Smooth muscle cell (in vitro differentiated cells): ENCODE data around the gene NPDC1. TPM values are rescaled to one million over a fixed set of nuclear protein-coding genes. Genes with fewer than 3 reads are reported as not detected.
"Not testable (repeated sequence)": the region's sequence is repeated elsewhere in the genome, so short reads cannot be mapped to it uniquely, and the experiment has no call there.

Experiments used
- DNase-seq: peaks from one replicate; lab custom pipeline; 2025; ENCODE audit not compliant: unreplicated experiment; lab: John Stamatoyannopoulos, UW
- H2AFZ ChIP-seq: fragments of 200-600 bp; sonication (generic); 2 replicates; pipeline ENCODE4 v1.6.0; 2016; ENCODE audit warnings: antibody characterized with exemption, low read depth, mild to moderate bottlenecking
- H3F3A ChIP-seq: fragments of 200-600 bp; sonication (generic); 2 replicates; pipeline ENCODE4 v1.6.0; 2017; ENCODE audit warnings: antibody characterized with exemption, low read depth
- H3K27ac ChIP-seq: fragments of 200-600 bp; sonication (generic); 2 replicates; pipeline ENCODE4 v1.5.1; 2016; ENCODE audit warnings: low read depth, mild to moderate bottlenecking
- H3K27me3 ChIP-seq: fragments of 200-600 bp; sonication (generic); 2 replicates; pipeline ENCODE4 v1.6.1; 2016; ENCODE audit warnings: low read depth, mild to moderate bottlenecking
- H3K36me3 ChIP-seq: fragments of 200-600 bp; sonication (generic); 2 replicates; pipeline ENCODE4 v1.5.1; 2016; ENCODE audit warnings: low read depth
- H3K4me1 ChIP-seq: fragments of 200-600 bp; sonication (generic); 2 replicates; pipeline ENCODE4 v1.5.1; 2016; ENCODE audit warnings: low read depth
- H3K4me2 ChIP-seq: fragments of 200-600 bp; sonication (generic); 2 replicates; pipeline ENCODE4 v1.6.0; 2016; ENCODE audit warnings: mild to moderate bottlenecking
- H3K4me3 ChIP-seq: fragments of 200-600 bp; sonication (generic); 2 replicates; pipeline ENCODE4 v1.5.1; 2016; ENCODE audit warnings: mild to moderate bottlenecking
- H3K79me2 ChIP-seq: fragments of 200-600 bp; sonication (generic); 2 replicates; pipeline ENCODE4 v1.6.0; 2016; ENCODE audit warnings: low read depth, mild to moderate bottlenecking
- H3K9ac ChIP-seq: fragments of 200-600 bp; sonication (generic); 2 replicates; pipeline ENCODE4 v1.6.0; 2016; ENCODE audit warnings: low read depth
- H3K9me3 ChIP-seq: fragments of 200-600 bp; sonication (generic); replicated peaks from 2 replicates; pipeline ENCODE4 v1.5.1; 2016; ENCODE audit warnings: low read depth
- H4K20me1 ChIP-seq: fragments of 200-600 bp; sonication (generic); 2 replicates; pipeline ENCODE4 v1.6.0; 2016; ENCODE audit warnings: low read depth
- WGBS: methylation state at CpG from one replicate; pipeline ENCODE4 v1.1.7; 2016; ENCODE audit warnings: low lambda C conversion rate; 5-methylcytosine and 5-hydroxymethylcytosine counted together
- polyA plus RNA-seq: library from polyadenylated mRNA; unstranded; fragments of >200 nt; fragmentation: Nextera tagmentation; extraction: Ambion mirVana; gene quantifications from 2 replicates; pipeline ENCODE4 v1.2.1, GENCODE V29; 2016
- total RNA-seq: library from RNA; depleted of rRNA; stranded (reverse); fragments of >200 nt; gene quantifications from 2 replicates; pipeline ENCODE4 v1.2.3, GENCODE V29; 2014
- TF ChIP-seq, protein P1 (sequence below): fragments of 200-600 bp; sonication (generic); IDR thresholded peaks from 2 replicates; pipeline ENCODE4 v1.5.1; 2017; ENCODE audit warnings: borderline replicate concordance, mild to moderate bottlenecking, antibody characterized with exemption; ENCODE audit not compliant: insufficient read depth, poor library complexity, severe bottlenecking

The NPDC1 gene
- total and polyA plus RNA-seq, 2 experiments from 2014 or later, result 9.9 to 19.3 TPM

DNA sequence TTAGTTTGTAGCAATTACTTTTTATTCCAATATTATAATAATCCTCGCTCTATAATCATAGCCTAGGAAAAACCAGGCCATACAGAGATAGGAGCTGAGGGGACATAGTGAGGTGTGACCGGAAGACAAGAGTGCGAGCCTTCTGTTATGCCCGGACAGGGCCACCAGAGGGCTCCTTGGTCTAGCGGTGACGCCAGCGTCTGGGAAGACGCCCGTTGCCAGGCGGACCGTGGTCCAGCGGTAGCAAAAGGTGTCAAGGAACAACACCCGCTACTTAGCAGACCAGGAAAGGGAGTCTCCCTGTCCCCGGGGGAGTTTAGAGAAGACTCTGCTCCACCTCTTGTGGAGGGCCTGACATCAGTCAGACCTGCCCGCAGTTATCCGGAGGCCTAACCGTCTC, 41.7 kb downstream of the NPDC1 start:
- TF ChIP-seq, protein P1, sequence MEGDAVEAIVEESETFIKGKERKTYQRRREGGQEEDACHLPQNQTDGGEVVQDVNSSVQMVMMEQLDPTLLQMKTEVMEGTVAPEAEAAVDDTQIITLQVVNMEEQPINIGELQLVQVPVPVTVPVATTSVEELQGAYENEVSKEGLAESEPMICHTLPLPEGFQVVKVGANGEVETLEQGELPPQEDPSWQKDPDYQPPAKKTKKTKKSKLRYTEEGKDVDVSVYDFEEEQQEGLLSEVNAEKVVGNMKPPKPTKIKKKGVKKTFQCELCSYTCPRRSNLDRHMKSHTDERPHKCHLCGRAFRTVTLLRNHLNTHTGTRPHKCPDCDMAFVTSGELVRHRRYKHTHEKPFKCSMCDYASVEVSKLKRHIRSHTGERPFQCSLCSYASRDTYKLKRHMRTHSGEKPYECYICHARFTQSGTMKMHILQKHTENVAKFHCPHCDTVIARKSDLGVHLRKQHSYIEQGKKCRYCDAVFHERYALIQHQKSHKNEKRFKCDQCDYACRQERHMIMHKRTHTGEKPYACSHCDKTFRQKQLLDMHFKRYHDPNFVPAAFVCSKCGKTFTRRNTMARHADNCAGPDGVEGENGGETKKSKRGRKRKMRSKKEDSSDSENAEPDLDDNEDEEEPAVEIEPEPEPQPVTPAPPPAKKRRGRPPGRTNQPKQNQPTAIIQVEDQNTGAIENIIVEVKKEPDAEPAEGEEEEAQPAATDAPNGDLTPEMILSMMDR, result peak; percentile 30
- 53% methylated on average over 17 of the region's 17 CpGs for WGBS
- H4K20me1 ChIP-seq, H3K9me3 ChIP-seq, H3K36me3 ChIP-seq, H3K4me3 ChIP-seq, H3K27ac ChIP-seq, H2AFZ ChIP-seq, H3K4me2 ChIP-seq, H3K4me1 ChIP-seq, H3F3A ChIP-seq, H3K9ac ChIP-seq, DNase-seq, H3K27me3 ChIP-seq, H3K79me2 ChIP-seq: not testable (repeated sequence)

DNA sequence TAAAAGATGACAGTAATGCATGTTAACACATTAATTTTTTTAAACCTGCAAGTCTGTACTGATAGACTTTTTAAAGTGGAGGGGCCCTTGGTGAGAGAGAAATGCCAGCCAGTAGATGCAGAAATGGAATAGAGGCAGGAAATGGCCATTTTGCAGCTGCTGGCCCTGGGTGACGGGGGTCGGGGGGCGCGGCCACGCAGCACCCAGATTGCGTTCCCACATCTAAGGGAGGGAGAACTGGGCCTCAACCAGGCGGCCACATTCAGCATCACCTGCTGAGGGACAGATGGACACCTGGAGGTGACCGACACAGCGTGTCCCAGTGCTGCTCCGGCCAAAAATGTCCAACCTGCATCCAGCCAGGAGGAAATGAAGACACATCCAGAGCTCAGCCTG, 43.3 kb downstream of the NPDC1 start:
- no peak overlapping the region for H3K4me3 ChIP-seq
- H3K79me2 ChIP-seq, result no peaks in the 10 kb centered on the region
- H2AFZ ChIP-seq, result no peak overlapping the region
- no peak for DNase-seq
- H4K20me1 ChIP-seq, result no peaks in the 10 kb centered on the region
- no peaks in the 10 kb centered on the region for H3K9me3 ChIP-seq
- H3F3A ChIP-seq, result no peaks in the 10 kb centered on the region
- H3K9ac ChIP-seq, result no peak overlapping the region
- H3K27me3 ChIP-seq, result no peaks in the 10 kb centered on the region
- no peak overlapping the region for H3K27ac ChIP-seq
- H3K4me1 ChIP-seq, result no peaks in the 10 kb centered on the region
- TF ChIP-seq, protein P1, result no peak
- H3K4me2 ChIP-seq, result no peak overlapping the region
- no peaks in the 10 kb centered on the region for H3K36me3 ChIP-seq
- WGBS, result 96% methylated on average over 10 of the region's 10 CpGs

DNA sequence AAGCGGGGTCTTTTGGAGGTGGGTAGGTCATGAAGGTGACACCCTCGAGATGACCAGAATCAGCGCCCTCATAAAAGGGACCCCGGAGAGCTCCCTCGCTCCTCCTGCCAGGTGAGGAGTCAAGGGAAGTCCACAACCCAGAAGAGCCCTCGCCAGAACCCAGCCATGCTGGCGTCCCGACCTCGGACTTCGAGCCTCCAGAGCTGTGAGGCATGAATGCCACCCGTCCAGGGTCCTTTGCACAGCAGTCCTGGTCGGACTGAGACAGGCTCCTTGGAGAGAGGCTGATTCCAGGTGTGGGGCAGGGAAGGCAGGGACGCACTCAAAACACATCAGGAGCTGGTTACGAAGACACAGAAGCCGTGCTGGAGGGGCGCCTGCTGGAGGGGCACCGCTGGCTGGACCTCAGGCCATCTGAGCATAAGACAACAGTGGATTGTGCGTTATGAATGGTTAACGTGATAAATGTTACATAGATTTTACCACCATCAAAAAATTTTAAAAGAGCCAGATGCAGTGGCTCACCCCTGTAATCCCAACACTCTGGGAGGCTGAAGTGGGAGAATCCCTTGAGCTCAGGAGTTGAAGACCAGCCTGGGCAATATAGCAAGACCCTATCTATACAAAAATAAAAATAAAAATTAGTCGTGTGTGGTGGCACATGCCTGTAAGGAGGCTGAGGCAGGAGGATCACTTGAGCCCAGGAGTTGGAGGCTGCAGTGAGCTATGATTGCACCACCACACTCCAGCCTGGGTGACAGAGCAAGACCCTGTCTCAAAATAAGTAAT, 43.9 kb downstream of the NPDC1 start:
- H3K4me1 ChIP-seq, result peaks cover 4% of the 10 kb centered on the region
- no peaks in the 10 kb centered on the region for H4K20me1 ChIP-seq
- no peak for DNase-seq
- no peak overlapping the region for H3K27ac ChIP-seq
- WGBS, result 93% methylated on average over 20 of the region's 20 CpGs
- H3K9ac ChIP-seq, result no peak overlapping the region
- H3K4me2 ChIP-seq, result no peak overlapping the region
- no peaks in the 10 kb centered on the region for H3K79me2 ChIP-seq
- no peaks in the 10 kb centered on the region for H3K9me3 ChIP-seq
- H3K36me3 ChIP-seq, result no peaks in the 10 kb centered on the region
- TF ChIP-seq, protein P1, result no peak
- no peaks in the 10 kb centered on the region for H3K27me3 ChIP-seq
- H2AFZ ChIP-seq, result no peak overlapping the region
- no peak overlapping the region for H3K4me3 ChIP-seq
- no peaks in the 10 kb centered on the region for H3F3A ChIP-seq
